Measurements from ENCODE around the gene FNDC4. TPM values are rescaled to one million over a fixed set of nuclear protein-coding genes. Genes with fewer than 3 reads are reported as not detected.

FNDC4 gene
- total RNA-seq, 1 experiment from 2014 or later: 1.3 TPM

DNA sequence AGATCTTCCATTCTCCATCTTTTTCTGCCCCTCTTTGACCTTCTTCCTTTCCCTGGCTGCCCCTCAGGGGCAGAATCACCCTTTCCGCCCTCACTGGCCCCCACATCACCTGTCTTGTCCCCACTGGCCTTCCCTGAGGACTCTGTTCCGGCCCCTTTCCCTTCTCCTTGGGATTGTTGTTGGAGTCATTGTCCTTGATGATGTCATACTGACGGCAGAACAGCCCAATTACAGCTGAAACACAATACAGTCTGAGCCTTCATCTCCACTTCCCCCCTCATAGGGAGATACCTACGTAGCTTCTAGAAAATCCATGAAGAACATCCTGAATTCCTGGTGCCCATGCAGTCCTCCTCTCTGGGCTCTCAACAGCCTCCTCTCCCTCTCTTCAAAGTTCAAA is 2.4 kb downstream of the FNDC4 start:
- Histone ChIP-seq H3K27me3 (replicated peaks; ENCODE audit: insufficient read depth, low read depth, low read length, poor library complexity) (peaks cover 24% of the 10 kb centered on the region), H3K4me3 (ENCODE audit: low read depth, low read length, poor library complexity, severe bottlenecking) (no peak overlapping the region), H3K9me3 (ENCODE audit: low read depth, low read length, poor library complexity, severe bottlenecking) (no peaks in the 10 kb centered on the region), H3K4me1 (ENCODE audit: insufficient read depth, low read length, poor library complexity, severe bottlenecking) (no peaks in the 10 kb centered on the region), H3K36me3 (ENCODE audit: insufficient read depth, low read length, poor library complexity, severe bottlenecking) (no peaks in the 10 kb centered on the region), H3K27ac (ENCODE audit: low read depth, low read length, poor library complexity, severe bottlenecking) (no peak overlapping the region)
- no peak for TF ChIP-seq EZH2 (IDR thresholded peaks at IDR 0.05; ENCODE audit: borderline replicate concordance, low read depth, low read length, poor library complexity, severe bottlenecking)
- TF ChIP-seq, protein P1, sequence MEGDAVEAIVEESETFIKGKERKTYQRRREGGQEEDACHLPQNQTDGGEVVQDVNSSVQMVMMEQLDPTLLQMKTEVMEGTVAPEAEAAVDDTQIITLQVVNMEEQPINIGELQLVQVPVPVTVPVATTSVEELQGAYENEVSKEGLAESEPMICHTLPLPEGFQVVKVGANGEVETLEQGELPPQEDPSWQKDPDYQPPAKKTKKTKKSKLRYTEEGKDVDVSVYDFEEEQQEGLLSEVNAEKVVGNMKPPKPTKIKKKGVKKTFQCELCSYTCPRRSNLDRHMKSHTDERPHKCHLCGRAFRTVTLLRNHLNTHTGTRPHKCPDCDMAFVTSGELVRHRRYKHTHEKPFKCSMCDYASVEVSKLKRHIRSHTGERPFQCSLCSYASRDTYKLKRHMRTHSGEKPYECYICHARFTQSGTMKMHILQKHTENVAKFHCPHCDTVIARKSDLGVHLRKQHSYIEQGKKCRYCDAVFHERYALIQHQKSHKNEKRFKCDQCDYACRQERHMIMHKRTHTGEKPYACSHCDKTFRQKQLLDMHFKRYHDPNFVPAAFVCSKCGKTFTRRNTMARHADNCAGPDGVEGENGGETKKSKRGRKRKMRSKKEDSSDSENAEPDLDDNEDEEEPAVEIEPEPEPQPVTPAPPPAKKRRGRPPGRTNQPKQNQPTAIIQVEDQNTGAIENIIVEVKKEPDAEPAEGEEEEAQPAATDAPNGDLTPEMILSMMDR (conservative IDR thresholded peaks at IDR 0.05; ENCODE audit: low read depth, low read length): no peak
- intact Hi-C loops (cut with micrococcal nuclease; ENCODE audit: unreplicated experiment): no loop called here
- ChIA-PET CTCF (no interaction called here), POLR2A (ENCODE audit: low non-redundant PET) (interaction anchor here (0.7 kb wide), 1 partner anchor 228 kb away, joined by 11 read pairs; no protein-coding TSS in a partner anchor)
- no TSS peak for BruUV-seq (replicated peaks)
- no peak for DNase-seq (ENCODE audit: low spot score)

DNA sequence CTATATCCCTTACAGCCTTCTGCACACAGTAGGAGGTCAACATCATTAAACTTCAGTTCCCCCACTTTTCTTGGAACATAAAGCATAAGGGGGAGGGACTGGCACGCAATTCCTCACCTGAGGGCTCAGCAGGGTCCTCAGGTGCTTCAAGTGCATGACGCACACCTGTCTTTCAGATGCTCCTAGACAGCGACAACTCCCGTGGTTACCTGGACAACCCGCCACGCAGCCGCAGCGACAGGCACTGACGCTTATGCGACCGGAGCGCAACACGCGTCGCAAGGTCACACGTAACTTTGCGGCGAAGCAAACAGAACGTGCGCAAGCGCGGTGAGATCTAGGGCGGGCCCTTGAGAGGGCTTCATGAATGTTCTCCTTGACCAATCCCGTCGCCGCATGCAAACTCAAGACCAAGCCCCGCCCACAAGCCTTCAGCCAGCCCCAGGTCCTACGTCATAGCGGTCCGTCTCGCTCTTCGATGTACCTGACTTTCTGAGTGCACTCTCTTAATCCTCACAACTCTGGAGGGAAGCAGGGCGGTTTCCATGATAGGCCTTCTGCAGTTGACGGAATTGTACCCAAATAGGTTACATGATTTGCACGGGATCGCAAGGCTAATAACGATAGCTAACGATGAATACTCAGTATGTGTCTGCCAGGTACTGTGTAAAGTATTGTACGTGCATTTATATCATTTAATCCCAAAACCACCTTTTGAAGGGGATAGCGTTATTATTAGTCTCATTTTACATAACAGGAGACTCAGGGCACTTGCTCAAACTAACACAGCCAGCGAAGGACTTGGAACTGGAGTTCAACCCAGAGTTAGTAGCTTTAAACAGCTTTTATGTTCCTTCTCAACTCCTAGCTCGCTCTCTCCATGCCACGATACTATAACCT is 5.3 kb downstream of the FNDC4 start, which contains the start of gene IFT172:
Gene IFT172 (minus strand): TSS at position 246 of the 900 bp plus-strand sequence. CDS start 90 bp downstream, at position 156.
- intact Hi-C loops (cut with micrococcal nuclease; ENCODE audit: unreplicated experiment): loop anchor here (2.0 kb wide), 2 partner anchors 61 to 81 kb away; partner anchors contain the start of genes NRBP1 and PPM1G
- no peaks in the 10 kb centered on the region for H3K4me1 ChIP-seq (ENCODE audit: insufficient read depth, low read length, poor library complexity, severe bottlenecking)
- CTCF ChIA-PET: interaction anchor here (0.6 kb wide), 1 partner anchor 239 kb away, joined by 3 read pairs; no protein-coding TSS in a partner anchor
- POLR2A ChIA-PET (ENCODE audit: low non-redundant PET): interaction anchor here (0.7 kb wide), 1 partner anchor 114 kb away, joined by 3 read pairs; no protein-coding TSS in a partner anchor
- peak; percentile 100 for DNase-seq (ENCODE audit: low spot score)
- H3K4me3 ChIP-seq (ENCODE audit: low read depth, low read length, poor library complexity, severe bottlenecking): peak within 1 kb of the TSS; percentile 75
- no TSS peak for BruUV-seq (replicated peaks)
- H3K9me3 ChIP-seq (ENCODE audit: low read depth, low read length, poor library complexity, severe bottlenecking): no peaks in the 10 kb centered on the region
- H3K27ac ChIP-seq (ENCODE audit: low read depth, low read length, poor library complexity, severe bottlenecking): peak within 1 kb of the TSS; percentile 60
- no peaks in the 10 kb centered on the region for H3K27me3 ChIP-seq (replicated peaks; ENCODE audit: insufficient read depth, low read depth, low read length, poor library complexity)
- no peaks in the 10 kb centered on the region for H3K36me3 ChIP-seq (ENCODE audit: insufficient read depth, low read length, poor library complexity, severe bottlenecking)
- TF ChIP-seq, protein P1 (conservative IDR thresholded peaks at IDR 0.05; ENCODE audit: low read depth, low read length): no peak
- no peak for TF ChIP-seq EZH2 (IDR thresholded peaks at IDR 0.05; ENCODE audit: borderline replicate concordance, low read depth, low read length, poor library complexity, severe bottlenecking)

DNA sequence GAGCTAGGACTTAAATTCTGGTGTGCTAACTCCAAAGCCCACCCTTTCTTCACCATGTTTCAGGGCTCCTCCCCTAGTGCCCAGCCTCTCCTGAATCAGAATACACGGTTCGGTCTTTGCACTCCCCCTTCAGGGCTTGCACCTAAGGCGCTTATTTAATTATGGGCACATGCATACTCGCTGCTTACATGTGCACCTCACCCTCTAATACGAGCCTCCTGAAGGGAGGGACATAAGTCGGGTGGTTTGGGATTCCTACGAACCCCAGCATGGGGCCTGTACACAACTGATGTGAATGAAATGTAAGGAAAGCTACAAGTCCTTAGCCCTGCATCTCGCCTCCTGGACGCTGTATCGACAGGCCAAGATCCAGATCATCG is 5.9 kb downstream of the FNDC4 start:
- TSS peak; percentile 57 for BruUV-seq (replicated peaks)
- intact Hi-C loops (cut with micrococcal nuclease; ENCODE audit: unreplicated experiment): loop anchor here (2.0 kb wide), 2 partner anchors 60 to 80 kb away; partner anchors contain the start of genes NRBP1 and PPM1G
- H3K9me3 ChIP-seq (ENCODE audit: low read depth, low read length, poor library complexity, severe bottlenecking): no peaks in the 10 kb centered on the region
- peak overlapping the region; percentile 75 for H3K4me3 ChIP-seq (ENCODE audit: low read depth, low read length, poor library complexity, severe bottlenecking)
- ChIA-PET POLR2A (ENCODE audit: low non-redundant PET) (no interaction called here), CTCF (interaction anchor here (0.6 kb wide), 1 partner anchor 238 kb away, joined by 3 read pairs; no protein-coding TSS in a partner anchor)
- H3K27ac ChIP-seq (ENCODE audit: low read depth, low read length, poor library complexity, severe bottlenecking): peak overlapping the region; percentile 60
- H3K27me3 ChIP-seq (replicated peaks; ENCODE audit: insufficient read depth, low read depth, low read length, poor library complexity): no peaks in the 10 kb centered on the region
- TF ChIP-seq, protein P1 (conservative IDR thresholded peaks at IDR 0.05; ENCODE audit: low read depth, low read length): no peak
- TF ChIP-seq EZH2 (IDR thresholded peaks at IDR 0.05; ENCODE audit: borderline replicate concordance, low read depth, low read length, poor library complexity, severe bottlenecking): no peak
- no peaks in the 10 kb centered on the region for H3K4me1 ChIP-seq (ENCODE audit: insufficient read depth, low read length, poor library complexity, severe bottlenecking)
- peak; percentile 34 for DNase-seq (ENCODE audit: low spot score)
- H3K36me3 ChIP-seq (ENCODE audit: insufficient read depth, low read length, poor library complexity, severe bottlenecking): peaks cover 2% of the 10 kb centered on the region
